Endothelial cell of umbilical vein (primary cell): ENCODE results near the gene HDAC4. TPM values are rescaled to one million over a fixed set of nuclear protein-coding genes. Genes with fewer than 3 reads are reported as not detected.
"Not testable (repeated sequence)": the region's sequence is repeated elsewhere in the genome, so short reads cannot be mapped to it uniquely, and the experiment has no call there.

ENCODE experiments used
- BruUV-seq: library from RNA; stranded (reverse); fragments of 400-500 nt; replicated peaks from 2 replicates; lab custom pipeline; 2021; lab: Mats Ljungman, UMichigan
- CTCF ChIA-PET: fragments of 300-600, 350-600 bp; sonication (Branson Sonifier 250); formaldehyde crosslinking; loops from one replicate; lab custom pipeline; 2021; ENCODE audit warnings: antibody characterized with exemption, inconsistent platforms; lab: Charles Lee
- POLR2A ChIA-PET: fragments of 300-600, 350-600 bp; sonication (Branson Sonifier 250); formaldehyde crosslinking; loops from one replicate; lab custom pipeline; 2021; ENCODE audit warnings: antibody characterized with exemption, inconsistent platforms; lab: Charles Lee
- DNase-seq: peaks from one replicate; pipeline ENCODE4 v3.0.0-alpha.2; 2011; ENCODE audit warnings: low read depth, low spot score
- FAIRE-seq: peaks from 2 replicates; lab custom pipeline; 2011; peaks lifted over from hg19 to GRCh38; lab: Jason Lieb, UNC
- H2AFZ ChIP-seq: 2 replicates; pipeline ENCODE4 v1.6.0; 2012; ENCODE audit warnings: low read depth, low read length, control low read depth, inconsistent platforms
- H3K27ac ChIP-seq: 2 replicates; pipeline ENCODE4 v1.5.1; 2011; ENCODE audit warnings: low read depth, mild to moderate bottlenecking, control low read depth, low read length, moderate library complexity; ENCODE audit not compliant: insufficient read depth
- H3K27me3 ChIP-seq, 2 experiments: 2 replicates each; pipeline versions ENCODE4 v1.6.0 to v1.6.1; 2011; ENCODE audit warnings: low read length in 2 of 2, mixed read lengths in 1 of 2; ENCODE audit not compliant: control insufficient read depth in 2 of 2, insufficient read depth in 2 of 2
- H3K36me3 ChIP-seq, 2 experiments: 2 replicates in 1 of 2; 3 replicates in 1 of 2; pipeline ENCODE4 v1.5.1; 2011; ENCODE audit warnings: low read length in 2 of 2, mild to moderate bottlenecking in 1 of 2, moderate library complexity in 1 of 2; ENCODE audit not compliant: control insufficient read depth in 2 of 2, insufficient read depth in 2 of 2; ENCODE audit errors: extremely low read depth in 1 of 2
- H3K4me1 ChIP-seq: 3 replicates; pipeline ENCODE4 v1.5.1; 2011; ENCODE audit warnings: mild to moderate bottlenecking, low read length; ENCODE audit not compliant: control insufficient read depth, insufficient read depth; ENCODE audit errors: extremely low read depth
- H3K4me2 ChIP-seq: 2 replicates; pipeline ENCODE4 v1.6.1; 2011; ENCODE audit warnings: low read length, control low read depth, mixed read lengths; ENCODE audit not compliant: insufficient read depth
- H3K4me3 ChIP-seq, 3 experiments: fragments of 200-600 bp in 1 of 3; sonication (generic), shearing (Covaris generic) in 1 of 3; replicated peaks in 1 of 3; 2 replicates each; pipeline ENCODE4 v1.5.1; 2011 to 2016; ENCODE audit warnings: control low read depth in 3 of 3, low read length in 3 of 3, mild to moderate bottlenecking in 2 of 3, inconsistent platforms in 1 of 3, low read depth in 1 of 3, moderate library complexity in 1 of 3; ENCODE audit not compliant: insufficient read depth in 1 of 3
- H3K79me2 ChIP-seq: 2 replicates; pipeline ENCODE4 v1.6.0; 2012; ENCODE audit warnings: low read length, inconsistent platforms; ENCODE audit not compliant: control insufficient read depth, insufficient read depth
- H3K9ac ChIP-seq: replicated peaks from 2 replicates; pipeline ENCODE3; 2011; ENCODE audit warnings: low read length, control low read depth; ENCODE audit not compliant: insufficient read depth; ENCODE audit errors: extremely low read depth
- H3K9me1 ChIP-seq: replicated peaks from 3 replicates; pipeline ENCODE4 v1.6.0; 2011; ENCODE audit warnings: mild to moderate bottlenecking, low read length; ENCODE audit not compliant: control insufficient read depth, insufficient read depth; ENCODE audit errors: extremely low read depth
- H3K9me3 ChIP-seq: replicated peaks from 2 replicates; pipeline ENCODE4 v1.5.1; 2012; ENCODE audit warnings: low read length, inconsistent platforms; ENCODE audit not compliant: control insufficient read depth, insufficient read depth
- H4K20me1 ChIP-seq: replicated peaks from 2 replicates; pipeline ENCODE3; 2011; ENCODE audit warnings: mild to moderate bottlenecking, low read length; ENCODE audit not compliant: control insufficient read depth, insufficient read depth; ENCODE audit errors: extremely low read depth
- EZH2 ChIP-seq: IDR thresholded peaks from 2 replicates; pipeline ENCODE4 v1.6.1; 2012; ENCODE audit warnings: borderline replicate concordance, low read depth, mild to moderate bottlenecking, moderate library complexity, low read length, inconsistent platforms; ENCODE audit not compliant: severe bottlenecking
- FOS ChIP-seq: IDR thresholded peaks from 2 replicates; pipeline ENCODE4 v1.6.1; 2011; ENCODE audit warnings: mild to moderate bottlenecking, low read length, moderate library complexity, borderline replicate concordance; ENCODE audit not compliant: insufficient read depth
- GATA2 ChIP-seq: IDR thresholded peaks from 2 replicates; pipeline ENCODE4 v1.7.0; 2011; ENCODE audit warnings: low read depth, mild to moderate bottlenecking, moderate library complexity, mixed read lengths, low read length; ENCODE audit not compliant: insufficient read length, insufficient read depth
- JUN ChIP-seq: IDR thresholded peaks from 2 replicates; pipeline ENCODE4 v1.6.1; 2011; ENCODE audit warnings: borderline replicate concordance, low read depth; ENCODE audit not compliant: insufficient read length, insufficient read depth
- MYC ChIP-seq: IDR thresholded peaks from one replicate; pipeline ENCODE4 v1.6.1; 2011; ENCODE audit warnings: mild to moderate bottlenecking, low read depth, low read length
- POLR2A ChIP-seq: IDR thresholded peaks from 2 replicates; pipeline ENCODE4 v1.6.1; 2012; ENCODE audit warnings: low read depth, mild to moderate bottlenecking, control low read depth, low read length
- POLR2AphosphoS5 ChIP-seq: IDR thresholded peaks from 2 replicates; pipeline ENCODE4 v1.6.1; 2012; ENCODE audit warnings: low read depth, mild to moderate bottlenecking, control low read depth, low read length, moderate library complexity; ENCODE audit not compliant: insufficient read depth
- dilution Hi-C: fragments of 300-500 bp; cut with MboI; formaldehyde crosslinking; loops from one replicate; pipeline ENCODE4 v1.15.0; 2019; ENCODE audit warnings: low sequenced_read_pairs; ENCODE audit not compliant: extremely low pct_ligation_motif_present
- intact Hi-C: fragments of 100-400 bp; cut with micrococcal nuclease; formaldehyde crosslinking; loops from one replicate; pipeline ENCODE4 v1.10.0; 2022
- polyA plus RNA-seq, 4 experiments: library from polyadenylated mRNA; depleted of rRNA in 3 of 4; stranded (reverse) in 3 of 4; unstranded in 1 of 4; fragments of >200 nt; gene quantifications; 2 replicates each; pipeline versions ENCODE4 v1.2.1 to v1.2.3, GENCODE V29; 2011 to 2012; ENCODE audit warnings: missing spikeins in 1 of 4
- total RNA-seq: library from RNA; stranded (reverse); gene quantifications from 2 replicates; pipeline ENCODE4 v1.2.3, GENCODE V29; 2021
- TF ChIP-seq, protein P1 (sequence below): IDR thresholded peaks from 2 replicates; pipeline ENCODE4 v1.6.1; 2011; ENCODE audit not compliant: insufficient read depth, insufficient read length
- TF ChIP-seq, protein P2 (sequence below), 2 donors: IDR thresholded peaks; 1 replicate in 1 of 2; 2 replicates in 1 of 2; pipeline ENCODE4 v1.5.1; 2011; ENCODE audit warnings: low read length in 2 of 2, mild to moderate bottlenecking in 2 of 2, moderate library complexity in 2 of 2, control low read depth in 1 of 2, inconsistent platforms in 1 of 2, low read depth in 1 of 2; ENCODE audit not compliant: insufficient read depth in 1 of 2; ENCODE audit errors: extremely low read depth in 1 of 2

HDAC4 gene
- total and polyA plus RNA-seq, 2 donors (not counting 3 experiments of a cell fraction or from before 2014, with no cell fraction given): 13.4 to 33.0 TPM

DNA sequence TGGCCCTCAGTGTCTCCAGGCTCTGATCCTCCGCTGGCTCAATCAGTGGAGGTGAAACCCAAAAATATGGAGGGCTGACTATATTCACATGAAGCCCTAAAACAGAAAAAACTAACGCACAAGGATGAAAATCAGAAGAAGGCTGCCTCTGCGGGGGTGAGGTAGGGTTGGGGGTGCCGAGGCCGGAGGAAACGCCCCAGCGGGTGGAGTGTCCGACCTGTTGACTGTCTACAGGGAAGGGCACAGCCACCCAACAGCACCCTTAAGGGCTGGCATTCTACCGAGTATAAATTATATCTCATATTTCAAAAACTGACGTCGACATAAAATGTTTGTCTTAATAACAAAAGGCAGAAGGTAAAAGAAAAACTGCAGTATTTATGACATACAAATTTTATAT lies 223.5 kb downstream of the HDAC4 start:
- Histone ChIP-seq H3K4me1 (no peaks in the 10 kb centered on the region), H3K27me3 (no peaks in the 10 kb centered on the region), H3K79me2 (no peaks in the 10 kb centered on the region), H3K9ac (no peak overlapping the region), H3K27ac (no peak overlapping the region), H3K4me3 (no peak overlapping the region), H2AFZ (no peak overlapping the region), H4K20me1 (no peaks in the 10 kb centered on the region), H3K36me3 (peaks cover 0 to 2% of the 10 kb centered on the region in 2 experiments), H3K9me1 (no peaks in the 10 kb centered on the region), H3K9me3 (no peaks in the 10 kb centered on the region), H3K4me2 (no peak overlapping the region)
- POLR2A ChIA-PET: no interaction called here
- no TSS peak for BruUV-seq
- DNase-seq: no peak
- intact Hi-C loops (no loop called here), dilution Hi-C loops (no loop called here)
- no peak for TF ChIP-seq GATA2
- no peak for TF ChIP-seq FOS
- TF ChIP-seq, protein P1, sequence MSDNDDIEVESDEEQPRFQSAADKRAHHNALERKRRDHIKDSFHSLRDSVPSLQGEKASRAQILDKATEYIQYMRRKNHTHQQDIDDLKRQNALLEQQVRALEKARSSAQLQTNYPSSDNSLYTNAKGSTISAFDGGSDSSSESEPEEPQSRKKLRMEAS: no peak
- TF ChIP-seq, protein P2, sequence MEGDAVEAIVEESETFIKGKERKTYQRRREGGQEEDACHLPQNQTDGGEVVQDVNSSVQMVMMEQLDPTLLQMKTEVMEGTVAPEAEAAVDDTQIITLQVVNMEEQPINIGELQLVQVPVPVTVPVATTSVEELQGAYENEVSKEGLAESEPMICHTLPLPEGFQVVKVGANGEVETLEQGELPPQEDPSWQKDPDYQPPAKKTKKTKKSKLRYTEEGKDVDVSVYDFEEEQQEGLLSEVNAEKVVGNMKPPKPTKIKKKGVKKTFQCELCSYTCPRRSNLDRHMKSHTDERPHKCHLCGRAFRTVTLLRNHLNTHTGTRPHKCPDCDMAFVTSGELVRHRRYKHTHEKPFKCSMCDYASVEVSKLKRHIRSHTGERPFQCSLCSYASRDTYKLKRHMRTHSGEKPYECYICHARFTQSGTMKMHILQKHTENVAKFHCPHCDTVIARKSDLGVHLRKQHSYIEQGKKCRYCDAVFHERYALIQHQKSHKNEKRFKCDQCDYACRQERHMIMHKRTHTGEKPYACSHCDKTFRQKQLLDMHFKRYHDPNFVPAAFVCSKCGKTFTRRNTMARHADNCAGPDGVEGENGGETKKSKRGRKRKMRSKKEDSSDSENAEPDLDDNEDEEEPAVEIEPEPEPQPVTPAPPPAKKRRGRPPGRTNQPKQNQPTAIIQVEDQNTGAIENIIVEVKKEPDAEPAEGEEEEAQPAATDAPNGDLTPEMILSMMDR (IDR thresholded peaks at IDR 0.05; ENCODE audit: extremely low read depth in 1 of 2, insufficient read depth in 1 of 2, low read depth in 1 of 2, low read length in 2 of 2): no peak
- no peak for TF ChIP-seq POLR2A
- TF ChIP-seq MYC: no peak
- TF ChIP-seq POLR2AphosphoS5: no peak
- TF ChIP-seq JUN: no peak
- no peak for TF ChIP-seq EZH2
- CTCF ChIA-PET: no interaction called here
- FAIRE-seq: no peak

DNA sequence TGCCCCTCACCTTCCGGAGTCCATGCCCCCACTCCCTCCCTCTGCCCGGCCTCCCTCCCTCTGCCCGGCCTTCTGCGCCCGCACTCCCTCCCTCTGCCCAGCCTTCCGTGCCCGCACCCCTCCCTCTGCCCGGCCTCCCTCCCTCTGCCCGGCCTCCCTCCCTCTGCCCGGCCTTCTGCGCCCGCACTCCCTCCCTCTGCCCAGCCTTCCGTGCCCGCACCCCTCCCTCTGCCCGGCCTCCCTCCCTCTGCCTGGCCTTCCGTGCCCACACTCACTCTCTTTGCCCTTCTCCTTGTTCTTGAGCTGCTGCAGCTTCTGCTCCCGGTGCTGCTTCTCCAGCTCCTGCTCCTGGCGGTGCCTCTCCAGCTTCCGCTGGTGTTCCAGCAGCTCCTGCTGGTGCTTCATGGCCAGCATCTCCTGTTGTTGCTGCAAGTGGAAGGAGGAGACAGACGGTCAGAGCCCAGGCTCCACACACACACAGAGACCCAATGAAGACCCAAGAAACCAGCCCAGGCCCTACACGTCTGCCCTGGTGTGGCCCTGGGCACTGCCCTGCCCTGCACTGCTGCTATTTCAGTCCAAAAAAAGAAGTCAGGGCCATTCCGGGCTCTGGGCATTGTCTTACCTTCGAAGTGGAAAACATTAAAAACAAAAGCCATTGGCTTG lies 224.5 kb downstream of the HDAC4 start:
- H4K20me1 ChIP-seq, DNase-seq, FAIRE-seq, dilution Hi-C loops, BruUV-seq, H3K9me3 ChIP-seq, H3K4me3 ChIP-seq, H3K27ac ChIP-seq, H3K79me2 ChIP-seq, H3K36me3 ChIP-seq, H2AFZ ChIP-seq, POLR2A ChIA-PET, H3K4me1 ChIP-seq, H3K4me2 ChIP-seq, H3K9me1 ChIP-seq, H3K27me3 ChIP-seq, H3K9ac ChIP-seq, CTCF ChIA-PET, intact Hi-C loops: not testable (repeated sequence)
